NCI-H526 (cell line): ENCODE measurements around the gene CD70.
"Not testable (repeated sequence)": the region's sequence is repeated elsewhere in the genome, so short reads cannot be mapped to it uniquely, and the experiment has no call there.

Source experiments
- DNase-seq, 2 experiments: peaks; one replicate each; lab custom pipeline; 2025; lab: John Stamatoyannopoulos, UW

The CD70 gene

DNA sequence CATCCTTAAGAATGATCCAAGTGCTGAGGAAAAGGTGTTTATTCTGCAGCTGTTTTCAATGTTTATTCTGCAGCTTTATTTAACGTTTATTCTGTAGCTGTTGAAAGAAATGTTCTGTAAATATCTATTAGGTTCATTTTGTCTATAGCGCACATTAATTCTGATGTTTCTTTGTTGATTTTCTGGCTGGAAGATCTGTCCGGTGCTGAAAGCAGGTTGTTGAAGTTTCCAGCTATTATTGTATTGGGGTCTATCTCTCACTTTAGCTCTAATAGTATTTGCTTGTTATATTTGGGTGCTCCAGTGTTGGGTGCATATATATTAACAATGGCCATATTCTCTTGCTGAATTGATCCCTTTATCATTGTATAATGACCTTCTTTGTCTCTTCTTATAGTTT is 20.2 kb downstream of the CD70 start:
- DNase-seq = no peak

DNA sequence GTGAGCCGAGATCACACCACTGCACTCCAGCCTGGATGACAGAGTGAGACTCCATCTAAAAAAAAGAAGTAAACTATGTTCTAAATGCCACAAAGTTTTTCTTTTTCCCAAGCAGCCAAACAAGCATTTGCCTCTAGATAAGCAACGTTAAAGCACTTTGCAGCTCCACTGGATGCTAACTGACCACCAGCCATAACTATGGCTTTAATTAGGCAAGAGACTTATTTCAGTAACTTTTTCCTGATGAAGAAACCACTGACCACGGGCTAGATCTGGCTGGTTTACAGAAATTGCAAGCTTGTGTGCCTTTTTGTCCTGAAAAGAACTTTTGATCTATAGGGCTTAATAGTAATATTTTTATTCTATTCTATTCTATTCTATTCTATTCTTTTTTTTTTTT is 22.1 kb downstream of the CD70 start:
- DNase-seq = no peak

DNA sequence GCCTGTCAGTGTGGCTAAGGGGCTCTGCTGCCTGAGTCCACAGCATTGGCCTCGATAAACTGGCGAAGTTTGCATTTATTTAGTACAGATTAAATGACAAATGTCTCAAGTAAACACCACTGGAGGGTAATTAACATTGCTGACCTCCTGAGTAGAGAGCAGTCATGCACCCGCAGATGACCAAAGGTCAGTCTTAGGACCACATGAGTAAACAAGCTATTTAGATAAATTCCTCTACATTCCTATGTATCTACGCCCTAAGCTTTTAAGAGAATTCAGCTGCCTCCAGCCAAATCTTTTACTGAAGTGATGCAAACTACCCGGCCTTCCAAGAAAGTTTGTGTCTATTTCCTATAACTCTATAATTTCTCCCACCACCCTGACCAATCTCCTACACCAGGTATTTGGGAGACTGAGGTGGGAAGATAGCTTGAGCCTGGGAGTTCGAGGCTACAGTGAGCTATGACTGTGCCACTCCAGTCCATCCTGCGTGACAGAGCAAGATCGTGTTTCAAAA is 22.9 kb downstream of the CD70 start:
- no peak for DNase-seq

DNA sequence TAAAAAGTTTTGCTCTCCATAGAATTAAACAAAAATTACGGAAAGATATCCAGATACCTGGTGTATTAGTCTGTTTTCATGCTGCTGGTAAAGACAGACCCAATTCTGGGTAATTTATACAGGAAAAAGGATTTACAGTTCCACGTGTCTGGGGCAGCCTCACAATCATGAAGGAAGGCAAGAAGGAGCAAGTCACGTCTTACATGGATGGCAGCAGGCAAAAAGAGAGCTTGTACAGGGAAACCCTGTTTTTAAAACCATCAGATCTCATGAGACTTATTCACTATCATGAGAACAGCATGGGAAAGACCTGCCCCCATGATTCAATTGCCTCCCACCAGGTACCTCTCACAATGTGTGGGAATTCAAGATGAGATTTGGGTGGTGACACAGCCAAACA is 24.2 kb downstream of the CD70 start:
- not testable (repeated sequence) for DNase-seq

DNA sequence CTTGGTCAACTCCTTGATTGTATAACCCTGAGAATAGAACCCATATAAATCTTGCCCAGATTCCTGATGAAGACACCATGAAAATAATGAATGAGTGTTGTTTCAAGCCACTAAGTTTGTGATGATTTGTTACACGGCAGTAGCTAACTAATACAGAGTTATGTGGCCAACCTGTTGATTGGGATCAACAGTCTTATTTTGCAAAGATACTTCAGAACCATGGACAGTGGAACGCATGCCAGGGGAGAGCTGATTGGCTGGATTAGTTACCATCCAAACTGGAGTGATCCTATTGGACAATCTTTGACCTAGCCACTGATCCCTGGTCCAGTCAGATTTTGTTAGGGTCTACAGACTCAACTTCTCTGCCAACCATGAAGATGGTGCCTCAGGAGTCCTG is 26.6 kb downstream of the CD70 start:
- DNase-seq = no peak

DNA sequence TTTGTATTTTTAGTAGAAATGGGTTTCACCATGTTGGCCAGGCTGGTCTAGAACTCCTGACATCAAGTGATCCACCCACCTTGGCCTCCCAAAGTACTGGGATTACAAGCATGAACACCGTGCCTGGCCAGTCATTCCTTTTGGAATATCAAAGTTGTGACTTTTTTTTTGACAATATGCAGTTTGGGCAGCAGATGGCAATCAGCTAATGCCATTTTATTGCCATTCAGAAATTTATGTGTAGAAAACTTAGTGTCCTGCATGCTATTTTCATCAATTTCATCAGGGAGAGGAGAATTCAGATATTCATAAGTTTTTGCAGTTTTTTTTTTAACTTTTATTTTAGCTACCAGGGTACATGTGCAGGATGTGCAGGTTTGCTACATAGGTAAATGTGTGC is 28.5 kb downstream of the CD70 start:
- DNase-seq = not testable (repeated sequence)

DNA sequence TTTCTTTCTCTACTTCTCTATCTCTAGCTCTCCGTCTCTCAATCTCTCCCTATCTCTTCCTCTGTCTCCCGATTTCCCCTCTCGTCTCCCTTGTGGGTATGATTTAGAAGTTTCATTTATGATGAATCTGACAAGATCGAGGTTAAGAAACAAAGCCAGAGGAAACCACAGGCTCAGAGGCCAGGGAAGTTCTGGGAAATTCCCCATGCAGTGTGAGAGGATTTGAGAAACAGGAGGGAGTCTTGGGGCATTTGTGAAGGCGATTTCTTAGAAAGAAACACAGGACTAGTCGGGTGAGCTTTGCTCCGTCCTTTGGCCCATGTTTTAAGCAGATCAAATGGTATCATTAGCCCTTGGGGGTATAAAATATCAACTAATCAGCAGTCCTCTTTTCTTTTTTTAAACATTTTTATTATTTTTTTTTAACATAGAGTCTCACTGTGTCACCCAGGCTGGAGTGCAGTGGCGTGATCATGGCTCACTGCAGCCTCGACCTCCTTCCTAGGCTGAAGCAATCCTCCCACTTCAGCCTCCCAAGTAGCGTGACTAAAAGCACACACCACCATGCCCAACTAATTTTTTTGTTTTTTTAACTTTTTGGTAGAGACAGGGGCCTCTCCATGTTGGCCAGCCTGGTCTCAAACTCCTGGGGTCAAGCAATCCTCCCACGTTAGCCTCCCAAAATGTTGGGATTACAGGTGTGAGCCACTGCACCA is 34.3 kb downstream of the CD70 start:
- no peak for DNase-seq

DNA sequence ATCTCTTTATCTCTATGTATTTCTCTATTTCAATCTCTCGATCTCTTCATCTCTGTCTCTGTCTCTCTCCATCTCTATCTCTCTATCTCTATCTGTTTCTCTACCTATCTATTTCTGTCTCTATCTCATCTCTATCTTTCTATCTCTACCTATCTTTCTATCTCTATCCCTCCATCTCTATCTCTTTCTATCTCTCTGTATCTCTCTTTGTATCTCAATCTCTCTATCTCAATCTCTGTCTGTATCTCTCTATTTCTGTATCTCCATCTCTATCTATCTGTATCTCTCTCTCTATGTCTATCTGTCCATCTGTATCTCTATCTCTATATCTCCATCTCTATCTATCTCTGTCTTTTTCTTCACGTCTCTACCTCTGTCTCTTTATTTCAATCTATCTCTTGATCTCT is 34.9 kb downstream of the CD70 start:
- no peak for DNase-seq

DNA sequence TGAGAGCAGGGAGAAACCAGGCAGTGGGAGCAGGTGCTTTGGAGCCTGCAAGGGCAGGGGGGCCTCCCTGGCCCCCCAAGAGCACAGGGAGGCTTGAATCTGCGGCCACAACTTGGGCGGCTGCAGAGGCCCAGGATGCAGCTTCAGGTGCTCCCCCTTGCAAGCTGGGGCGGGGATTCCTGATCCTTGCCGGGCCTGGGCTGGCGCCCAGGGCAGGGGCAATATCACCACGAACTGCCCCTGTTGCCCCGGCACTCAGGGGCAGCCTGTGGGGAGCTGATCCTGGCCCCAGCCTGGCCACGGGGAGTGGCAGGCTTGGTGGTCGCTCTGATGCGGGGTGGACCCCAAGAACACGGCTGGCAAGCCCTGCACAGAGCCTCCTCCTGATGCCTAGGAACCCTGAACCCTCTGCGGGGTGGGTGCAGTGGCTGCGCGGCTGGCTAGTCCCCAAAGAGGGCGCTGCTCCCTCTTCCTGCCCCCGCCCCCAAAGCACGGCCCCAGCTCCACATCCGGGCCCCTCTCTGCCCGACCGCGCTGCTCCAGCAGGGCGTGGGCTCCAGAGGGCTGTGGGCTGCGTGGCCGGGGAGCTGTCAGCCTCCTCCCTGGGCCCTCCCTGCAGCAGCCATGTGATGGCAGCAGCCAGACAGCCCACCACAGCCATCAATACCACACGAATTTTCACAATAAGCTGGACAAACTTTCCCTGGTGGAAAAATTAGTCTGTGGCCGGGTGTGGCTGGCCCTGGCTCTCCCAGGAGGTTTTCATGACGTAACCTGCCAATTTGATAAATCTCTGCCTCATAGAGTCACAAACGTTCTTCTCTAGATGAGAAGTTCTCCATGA is 39.1 kb downstream of the CD70 start:
- DNase-seq = peak in 1 of 2 experiments; percentile 39

DNA sequence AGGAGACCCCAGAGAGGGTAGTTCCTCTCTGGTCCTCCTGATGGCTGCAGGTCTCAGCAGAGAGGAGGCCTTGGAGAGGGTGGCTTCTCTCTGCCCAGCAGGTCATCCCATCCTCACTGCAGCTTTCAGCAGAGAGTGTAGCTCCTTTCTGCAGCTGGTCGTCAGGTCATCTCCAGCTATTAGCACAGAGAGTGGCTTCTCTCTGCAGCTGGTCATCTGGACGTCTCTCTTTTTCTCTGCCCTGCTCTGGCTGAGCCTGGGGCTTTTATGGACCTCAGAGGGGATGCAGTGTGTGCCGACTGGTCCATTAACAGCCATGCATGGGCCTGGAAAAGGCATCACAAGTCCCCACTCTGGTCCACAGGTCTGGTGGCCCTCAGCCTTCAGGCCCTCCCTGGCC is 39.9 kb downstream of the CD70 start:
- DNase-seq = no peak

DNA sequence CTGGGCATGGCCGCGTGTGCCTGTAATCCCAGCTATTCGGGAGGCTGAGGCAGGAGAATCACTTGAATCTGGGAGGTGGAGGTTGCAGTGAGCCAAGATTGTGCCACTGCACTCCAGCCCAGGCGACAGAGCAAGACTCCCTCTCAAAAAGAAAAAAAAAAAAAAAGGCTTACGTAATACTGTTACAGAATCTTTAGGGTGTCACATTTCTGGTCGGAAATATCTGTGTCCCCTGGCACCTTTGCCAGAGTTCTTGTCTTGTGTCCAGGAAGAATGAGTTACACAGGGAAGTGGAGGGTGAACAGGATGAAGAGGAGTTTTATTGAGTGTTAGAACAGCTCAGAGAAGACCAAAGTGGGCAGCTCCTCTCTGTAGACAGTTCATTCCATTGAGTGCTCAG is 40.3 kb downstream of the CD70 start:
- not testable (repeated sequence) for DNase-seq

DNA sequence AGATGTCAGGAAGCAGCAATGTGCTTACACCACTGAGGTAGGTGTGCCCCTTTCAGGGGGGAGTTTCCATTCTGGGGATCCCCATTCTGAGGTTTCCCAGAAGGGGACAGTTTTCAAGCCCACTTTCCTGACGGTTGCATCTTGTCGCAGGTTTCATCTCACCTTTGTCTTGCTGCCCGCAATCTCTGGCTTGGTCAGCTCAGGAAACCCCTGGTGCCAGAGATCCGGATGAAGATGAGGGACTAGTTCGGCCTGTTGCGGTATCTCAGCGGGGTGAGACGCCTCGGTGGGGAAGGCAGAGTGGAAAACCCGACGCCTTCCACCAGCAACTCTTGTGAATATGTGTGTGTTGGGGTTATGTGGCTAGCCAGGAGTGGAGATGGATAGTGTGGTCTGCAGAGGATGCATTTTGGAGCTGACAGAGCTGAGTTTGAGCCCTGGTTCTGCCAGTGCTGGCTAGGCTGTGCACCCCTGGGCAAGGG is 47.0 kb downstream of the CD70 start:
- DNase-seq = no peak

DNA sequence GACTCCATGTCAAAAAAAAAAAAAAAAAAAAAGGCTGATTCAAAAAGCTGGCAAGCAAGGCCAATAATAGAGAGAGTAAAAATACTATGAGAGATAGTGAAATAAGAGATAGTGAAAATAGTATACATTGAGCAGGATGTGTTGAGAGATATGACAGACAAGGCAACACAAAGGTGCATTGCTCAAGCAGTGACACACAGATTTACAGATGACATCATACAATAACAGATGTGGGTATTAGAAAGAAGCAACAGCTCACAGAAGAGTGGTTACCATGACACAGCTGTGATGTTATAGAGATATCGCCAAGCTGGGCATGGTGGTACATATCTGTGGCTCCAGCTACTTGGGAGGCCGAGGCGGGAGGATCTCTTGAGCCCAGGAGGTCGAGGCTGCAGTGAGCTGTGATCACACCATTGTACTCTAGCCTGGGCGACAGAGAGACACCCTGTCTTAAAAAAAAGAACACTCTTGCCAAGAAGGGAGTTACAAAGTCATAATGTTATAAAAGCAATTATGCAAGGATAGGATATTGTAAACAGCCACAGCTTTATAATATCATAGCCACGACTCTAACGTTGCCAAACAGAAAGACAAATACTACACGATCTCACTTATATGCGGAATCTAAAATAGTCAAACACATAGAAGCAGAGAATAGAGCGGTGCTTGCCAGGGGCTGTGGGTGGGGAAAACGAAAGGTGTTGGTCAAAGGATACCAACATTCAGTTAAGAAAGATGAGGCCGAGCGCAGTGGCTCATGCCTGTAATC is 49.8 kb downstream of the CD70 start:
- DNase-seq = no peak

DNA sequence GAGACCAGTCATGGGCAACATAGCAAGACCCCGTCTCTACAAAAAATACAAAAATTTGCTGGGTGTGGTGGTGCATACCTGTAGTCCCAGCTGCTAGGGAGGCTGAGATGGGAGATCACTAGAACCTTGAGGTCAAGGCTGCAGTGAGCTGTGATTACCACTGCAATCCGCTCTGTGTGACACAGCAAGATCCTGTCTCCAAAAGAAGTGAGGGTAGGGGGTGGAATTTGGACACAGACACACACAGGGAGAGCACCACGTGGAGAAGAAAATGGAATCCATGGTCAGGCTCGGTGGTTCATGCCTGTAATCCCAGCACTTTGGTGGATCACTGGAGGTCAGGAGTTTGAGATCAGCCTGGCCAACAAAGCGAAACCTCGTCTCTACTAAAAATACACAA is 51.4 kb downstream of the CD70 start:
- no peak for DNase-seq
